Osteoblast (primary cell): Measurements from ENCODE around the gene TPI1. TPM values are rescaled to one million over a fixed set of nuclear protein-coding genes. Genes with fewer than 3 reads are reported as not detected.

ENCODE experiments used
- DNase-seq: peaks from one replicate; pipeline ENCODE4 v3.0.0; 2011; ENCODE audit warnings: low spot score, mixed read lengths; ENCODE audit not compliant: insufficient read length; ENCODE audit errors: missing footprints
- H2AFZ ChIP-seq: 2 replicates; pipeline ENCODE4 v1.6.0; 2011; ENCODE audit warnings: mild to moderate bottlenecking, low read length
- H3K27ac ChIP-seq: 2 replicates; pipeline ENCODE4 v1.5.1; 2011; ENCODE audit warnings: mild to moderate bottlenecking, low read depth, low read length, moderate library complexity
- H3K27me3 ChIP-seq: 2 replicates; pipeline ENCODE4 v1.6.0; 2012; ENCODE audit warnings: mild to moderate bottlenecking, control low read depth, inconsistent platforms, low read length, moderate library complexity; ENCODE audit not compliant: insufficient read depth
- H3K36me3 ChIP-seq: 2 replicates; pipeline ENCODE4 v1.5.1; 2011; ENCODE audit warnings: mild to moderate bottlenecking, low read length, control low read depth, moderate library complexity; ENCODE audit not compliant: insufficient read depth
- H3K4me1 ChIP-seq: 2 replicates; pipeline ENCODE4 v1.5.1; 2011; ENCODE audit warnings: mild to moderate bottlenecking, low read length, control low read depth, moderate library complexity; ENCODE audit not compliant: insufficient read depth
- H3K4me2 ChIP-seq: 2 replicates; pipeline ENCODE4 v1.6.0; 2011; ENCODE audit warnings: mild to moderate bottlenecking, low read length; ENCODE audit not compliant: insufficient read depth
- H3K4me3 ChIP-seq: fragments of 200-600 bp; sonication (generic); 3 replicates; pipeline ENCODE4 v1.5.1; 2012; ENCODE audit warnings: mild to moderate bottlenecking, low read length, inconsistent platforms; ENCODE audit not compliant: insufficient read depth
- H3K79me2 ChIP-seq: 2 replicates; pipeline ENCODE4 v1.6.0; 2012; ENCODE audit warnings: mild to moderate bottlenecking, low read length, control low read depth, inconsistent platforms; ENCODE audit not compliant: insufficient read depth
- H3K9me3 ChIP-seq: 2 replicates; pipeline ENCODE4 v1.5.1; 2011; ENCODE audit warnings: low read depth, low read length, control low read depth
- H4K20me1 ChIP-seq: 2 replicates; pipeline ENCODE4 v1.6.0; 2012; ENCODE audit warnings: mild to moderate bottlenecking, low read length, control low read depth; ENCODE audit not compliant: insufficient read depth
- total RNA-seq: library from RNA; depleted of rRNA; stranded (reverse); fragments of >200 nt; gene quantifications from 2 replicates; pipeline ENCODE4 v1.2.3, GENCODE V29; 2012
- TF ChIP-seq, protein P1 (sequence below): IDR thresholded peaks from 2 replicates; pipeline ENCODE4 v1.5.1; 2011; ENCODE audit warnings: mild to moderate bottlenecking, low read depth, low read length, moderate library complexity; ENCODE audit errors: extremely low read depth

TPI1 gene
- total RNA-seq, 1 donor: 553 TPM

DNA sequence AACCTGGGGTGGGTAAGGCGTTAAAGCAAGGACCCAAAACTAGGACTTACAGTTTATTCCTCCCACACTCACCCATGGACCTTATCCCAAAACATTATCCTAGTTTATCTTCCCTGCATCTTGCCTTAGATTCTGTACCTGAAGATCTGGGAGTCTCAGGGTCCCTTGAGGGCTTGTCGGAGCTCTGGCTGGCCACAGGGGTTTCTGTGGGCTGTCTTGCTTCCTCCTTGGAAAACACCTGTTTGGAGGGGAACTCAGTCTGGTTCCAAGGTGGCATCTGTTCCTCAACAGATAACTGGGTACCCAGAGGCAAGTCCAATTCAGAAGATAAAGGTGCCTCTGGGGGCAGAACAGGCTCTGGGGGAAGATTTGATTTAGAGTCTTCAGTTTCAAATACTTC is 17.9 kb upstream of the TPI1 start:
- peaks cover 56% of the 10 kb centered on the region for H3K36me3 ChIP-seq
- no peak overlapping the region for H2AFZ ChIP-seq
- TF ChIP-seq, protein P1, sequence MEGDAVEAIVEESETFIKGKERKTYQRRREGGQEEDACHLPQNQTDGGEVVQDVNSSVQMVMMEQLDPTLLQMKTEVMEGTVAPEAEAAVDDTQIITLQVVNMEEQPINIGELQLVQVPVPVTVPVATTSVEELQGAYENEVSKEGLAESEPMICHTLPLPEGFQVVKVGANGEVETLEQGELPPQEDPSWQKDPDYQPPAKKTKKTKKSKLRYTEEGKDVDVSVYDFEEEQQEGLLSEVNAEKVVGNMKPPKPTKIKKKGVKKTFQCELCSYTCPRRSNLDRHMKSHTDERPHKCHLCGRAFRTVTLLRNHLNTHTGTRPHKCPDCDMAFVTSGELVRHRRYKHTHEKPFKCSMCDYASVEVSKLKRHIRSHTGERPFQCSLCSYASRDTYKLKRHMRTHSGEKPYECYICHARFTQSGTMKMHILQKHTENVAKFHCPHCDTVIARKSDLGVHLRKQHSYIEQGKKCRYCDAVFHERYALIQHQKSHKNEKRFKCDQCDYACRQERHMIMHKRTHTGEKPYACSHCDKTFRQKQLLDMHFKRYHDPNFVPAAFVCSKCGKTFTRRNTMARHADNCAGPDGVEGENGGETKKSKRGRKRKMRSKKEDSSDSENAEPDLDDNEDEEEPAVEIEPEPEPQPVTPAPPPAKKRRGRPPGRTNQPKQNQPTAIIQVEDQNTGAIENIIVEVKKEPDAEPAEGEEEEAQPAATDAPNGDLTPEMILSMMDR: no peak
- DNase-seq: no peak
- H3K4me2 ChIP-seq: peak overlapping the region; percentile 99
- H3K79me2 ChIP-seq: peaks cover 46% of the 10 kb centered on the region
- H4K20me1 ChIP-seq: peaks cover 3% of the 10 kb centered on the region
- H3K27me3 ChIP-seq: no peaks in the 10 kb centered on the region
- no peak overlapping the region for H3K27ac ChIP-seq
- no peak overlapping the region for H3K4me3 ChIP-seq
- no peaks in the 10 kb centered on the region for H3K9me3 ChIP-seq
- H3K4me1 ChIP-seq: peaks cover 26% of the 10 kb centered on the region

DNA sequence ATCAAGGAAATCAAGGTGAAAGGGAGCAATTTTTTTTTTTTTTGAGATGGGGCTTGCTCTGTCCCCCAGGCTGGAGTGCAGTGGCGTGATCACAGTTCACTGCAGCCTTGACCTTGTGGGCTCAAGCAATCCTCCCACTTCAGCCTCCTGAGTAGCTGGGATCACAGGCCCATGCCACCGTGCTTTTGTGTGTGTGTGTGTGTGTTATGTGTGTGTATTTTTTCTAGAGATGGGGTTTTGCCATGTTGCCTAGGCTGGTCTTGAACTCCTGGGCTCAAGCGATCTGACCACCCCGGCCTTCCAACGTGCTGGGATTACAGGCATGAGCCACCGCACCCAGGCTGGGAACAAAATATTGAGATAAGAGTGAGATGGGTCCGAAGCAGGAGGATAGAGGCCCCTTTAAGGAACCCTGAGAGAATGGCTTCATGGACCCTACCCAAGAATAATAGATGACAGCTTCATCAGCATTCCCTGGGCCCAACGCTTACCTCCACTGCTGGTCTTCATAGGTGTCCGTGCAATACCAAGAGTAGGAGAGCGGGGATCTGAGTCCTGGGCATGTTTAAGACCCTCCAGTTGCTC is 17.3 kb upstream of the TPI1 start:
- Histone ChIP-seq H4K20me1 (peaks cover 3% of the 10 kb centered on the region), H3K4me3 (peak overlapping the region; percentile 84), H3K4me1 (peaks cover 26% of the 10 kb centered on the region), H3K27ac (peak overlapping the region; percentile 90), H2AFZ (no peak overlapping the region), H3K79me2 (peaks cover 52% of the 10 kb centered on the region), H3K36me3 (peaks cover 52% of the 10 kb centered on the region), H3K4me2 (peak overlapping the region; percentile 99), H3K9me3 (no peaks in the 10 kb centered on the region), H3K27me3 (no peaks in the 10 kb centered on the region)
- TF ChIP-seq, protein P1: no peak
- peak; percentile 50 for DNase-seq

DNA sequence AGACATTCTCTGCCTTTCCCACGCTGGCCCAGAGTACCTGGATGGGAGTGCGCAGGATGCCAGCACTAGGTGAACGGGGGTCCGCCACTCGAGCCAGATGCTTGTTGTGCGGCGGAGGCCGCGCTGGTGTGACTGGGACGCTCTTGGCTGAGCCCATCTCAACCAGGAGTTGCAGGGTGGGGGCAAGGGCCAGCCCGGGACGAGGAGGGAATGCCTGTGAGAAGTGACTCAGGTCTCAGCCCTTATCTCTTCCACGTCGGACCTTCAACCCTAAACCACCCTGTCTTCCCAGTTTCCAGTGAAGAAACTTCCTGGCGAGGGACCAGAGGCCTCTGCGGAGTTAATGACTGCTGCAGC is 16.6 kb upstream of the TPI1 start:
- Histone ChIP-seq H3K36me3 (peaks cover 52% of the 10 kb centered on the region), H3K27me3 (no peaks in the 10 kb centered on the region), H4K20me1 (peaks cover 3% of the 10 kb centered on the region), H3K9me3 (no peaks in the 10 kb centered on the region), H3K4me1 (peaks cover 26% of the 10 kb centered on the region), H3K4me2 (peak overlapping the region; percentile 99), H3K4me3 (peak overlapping the region; percentile 84), H2AFZ (no peak overlapping the region), H3K79me2 (peaks cover 59% of the 10 kb centered on the region), H3K27ac (peak overlapping the region; percentile 90)
- peak; percentile 66 for DNase-seq
- TF ChIP-seq, protein P1: no peak

DNA sequence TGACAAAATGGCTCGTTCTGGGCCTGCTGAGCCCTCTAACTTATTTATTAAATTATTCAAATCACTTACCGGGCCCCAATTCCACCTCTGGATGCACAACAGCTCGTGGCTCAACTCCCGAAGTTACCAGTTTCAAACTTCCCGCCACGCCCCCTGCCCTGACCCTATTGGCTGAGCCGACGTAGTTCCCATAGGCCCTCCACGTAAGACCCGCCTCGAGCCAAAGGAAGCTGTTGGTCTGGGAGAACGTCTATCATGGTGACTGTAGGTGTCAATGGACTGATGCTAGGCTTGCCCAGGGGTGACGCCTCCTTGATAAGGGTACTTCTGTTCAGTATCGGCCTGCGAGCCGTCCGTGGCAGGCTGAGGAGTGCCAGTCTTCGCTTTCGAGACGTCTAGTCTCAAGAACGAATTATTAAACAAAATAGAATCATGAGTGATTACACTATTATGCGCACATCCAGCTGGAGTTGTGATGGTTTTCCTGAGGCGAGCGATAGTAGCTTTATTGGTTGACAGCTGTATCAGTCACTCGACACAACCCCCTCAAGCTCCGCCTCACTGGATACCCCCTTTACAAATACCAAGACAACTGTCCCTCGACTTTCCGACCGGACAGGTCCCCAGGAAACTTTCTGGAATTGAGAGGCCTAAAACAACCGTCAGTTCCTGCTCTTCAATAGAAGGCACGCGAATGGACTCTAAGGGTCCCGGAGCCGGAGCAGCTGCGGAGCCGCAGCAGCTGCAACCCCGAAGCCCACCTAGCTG is 16.0 kb upstream of the TPI1 start, which contains the start of gene CDCA3:
Gene CDCA3 (minus strand): TSS at position 134 of the 768 bp plus-strand sequence. CDS start 334 bp downstream, outside the sequence.
- no peaks in the 10 kb centered on the region for H3K27me3 ChIP-seq
- H2AFZ ChIP-seq: peak within 1 kb of the TSS; percentile 95
- DNase-seq: peak; percentile 100
- peak within 1 kb of the TSS; percentile 99 for H3K4me2 ChIP-seq
- peak within 1 kb of the TSS; percentile 90 for H3K27ac ChIP-seq
- peaks cover 50% of the 10 kb centered on the region for H3K36me3 ChIP-seq
- TF ChIP-seq, protein P1: no peak
- peaks cover 64% of the 10 kb centered on the region for H3K79me2 ChIP-seq
- peaks cover 3% of the 10 kb centered on the region for H4K20me1 ChIP-seq
- H3K4me1 ChIP-seq: peaks cover 26% of the 10 kb centered on the region
- H3K4me3 ChIP-seq: peak within 1 kb of the TSS; percentile 84
- H3K9me3 ChIP-seq: no peaks in the 10 kb centered on the region
